GM21529 (cell line): Measurements from ENCODE around the gene ANKRD66.
"Not testable (repeated sequence)": the region's sequence is repeated elsewhere in the genome, so short reads cannot be mapped to it uniquely, and the experiment has no call there.

Experiments used
- ATAC-seq: cut with Tn5 transposase; IDR thresholded peaks from one replicate; pipeline ENCODE4 v1.9.1; 2021; ENCODE audit not compliant: unreplicated experiment

The ANKRD66 gene

GRCh38 chr6:46751658-46752057, 4.9 kb downstream of the ANKRD66 start:
- ATAC-seq: no peak

DNA sequence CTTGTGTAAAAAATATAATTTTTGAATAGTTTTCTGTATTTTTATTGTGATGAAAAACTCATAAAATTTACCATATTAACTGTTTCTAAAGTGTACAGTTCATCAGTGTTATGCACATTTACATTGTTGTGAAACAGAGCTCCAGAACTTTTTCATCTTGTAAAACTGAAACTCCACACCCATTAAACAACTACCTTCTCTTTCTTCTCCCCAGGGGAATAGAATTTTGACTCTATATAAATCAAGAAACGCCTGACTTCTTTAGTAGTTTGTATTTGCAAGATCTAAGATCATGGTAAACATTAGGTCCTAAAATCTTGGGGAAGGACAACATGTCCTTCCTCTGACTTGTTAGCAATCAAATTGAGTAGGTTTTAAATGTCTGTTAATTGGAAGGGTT, 9.1 kb downstream of the ANKRD66 start:
- no peak for ATAC-seq

DNA sequence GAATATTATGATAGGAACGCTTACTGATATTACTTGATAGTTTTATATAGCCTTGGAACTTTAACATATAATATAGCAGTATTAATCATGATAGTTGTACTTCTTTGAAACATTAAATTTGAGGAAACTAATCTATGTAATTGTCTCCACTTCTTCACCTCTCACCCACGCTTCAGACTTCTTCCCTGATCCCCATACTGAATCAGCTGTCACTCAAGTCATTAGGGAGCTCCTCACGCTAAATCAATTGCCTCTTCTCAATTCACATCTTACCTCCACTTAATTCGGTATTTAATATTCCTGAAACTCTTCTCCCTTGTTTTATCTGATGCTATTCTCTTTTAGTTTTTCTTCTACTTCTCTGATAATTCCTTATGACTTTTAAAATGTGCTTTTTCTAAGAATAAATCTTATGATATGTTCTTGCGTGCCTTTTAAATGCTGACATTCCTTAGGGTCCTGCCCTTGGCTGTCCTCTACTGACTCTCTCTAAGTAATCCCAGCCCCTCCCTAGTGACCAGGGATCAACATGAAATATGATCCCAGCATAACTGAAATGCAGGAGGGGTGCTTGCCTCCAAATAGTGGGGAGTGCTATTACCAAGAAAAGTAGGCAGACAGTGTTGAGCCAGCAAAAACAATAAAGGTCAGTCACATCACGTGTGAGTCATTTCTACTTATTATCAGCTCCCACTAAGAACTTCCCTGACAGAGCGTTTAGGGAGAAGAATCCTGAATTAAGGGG, 9.9 kb downstream of the ANKRD66 start:
- ATAC-seq: no peak

- ATAC-seq: no peak
Measured at GRCh38 chr6:46757214-46757596, 10.5 kb downstream of the ANKRD66 start.

GRCh38 chr6:46758960-46759753, 12.4 kb downstream of the ANKRD66 start:
- no peak for ATAC-seq

DNA sequence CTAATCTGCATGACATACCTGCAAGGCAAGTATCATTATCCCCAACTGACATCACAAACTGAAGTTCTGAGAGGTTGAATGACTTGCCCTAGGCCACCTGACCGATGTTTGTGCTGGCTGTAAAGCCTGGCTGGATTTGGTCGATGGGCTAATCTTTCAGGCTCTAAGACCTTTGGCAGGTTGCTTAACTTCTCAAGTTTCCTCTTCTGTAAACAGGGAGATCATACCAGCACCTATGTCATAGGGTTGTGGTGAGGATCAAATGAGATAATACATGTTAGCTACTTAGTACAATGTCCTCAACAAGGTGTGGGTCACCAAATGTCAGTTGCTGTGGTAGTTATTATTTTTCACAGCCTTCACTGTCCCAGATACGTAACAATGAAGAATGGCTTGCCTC, 14.2 kb downstream of the ANKRD66 start:
- ATAC-seq: no peak

GRCh38 chr6:46763466-46763865, 16.7 kb downstream of the ANKRD66 start:
- no peak for ATAC-seq

DNA sequence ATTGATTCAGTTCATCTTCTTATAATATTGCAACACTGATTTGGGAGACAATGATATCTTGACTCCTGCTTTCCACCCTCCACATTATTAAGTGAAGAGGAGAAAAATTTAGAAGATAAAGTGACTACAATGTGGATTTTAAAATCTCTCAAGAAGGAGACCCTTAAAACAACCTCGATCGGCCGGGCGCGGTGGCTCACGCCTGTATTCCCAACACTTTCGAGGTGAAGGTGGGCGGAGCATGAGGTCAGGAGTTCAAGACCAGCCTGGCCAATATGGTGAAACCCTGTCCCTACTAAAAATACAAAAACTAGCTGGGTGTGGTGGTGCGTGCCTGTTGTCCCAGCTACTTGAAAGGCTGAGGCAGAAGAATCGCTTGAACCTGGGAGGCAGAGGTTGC, 17.5 kb downstream of the ANKRD66 start:
- ATAC-seq: not testable (repeated sequence)

DNA sequence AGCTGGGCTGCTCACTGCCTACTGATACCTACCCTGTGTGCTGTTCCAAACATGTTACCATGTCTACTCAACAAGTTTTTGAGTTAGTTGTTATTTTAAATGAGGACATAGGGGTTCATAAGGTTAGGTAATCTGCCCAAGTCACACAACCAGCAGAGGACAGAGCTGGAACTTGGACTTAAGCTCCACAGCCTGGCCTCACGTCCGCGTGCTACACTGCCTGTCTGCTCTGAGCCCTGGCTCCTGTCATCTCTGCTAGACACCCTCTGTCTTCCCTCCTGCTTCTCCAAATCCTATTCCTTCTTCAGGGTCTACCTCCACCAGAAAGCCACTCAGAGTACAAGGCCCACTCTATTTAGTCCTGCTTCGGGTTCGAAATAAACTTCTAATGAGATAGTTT, 18.2 kb downstream of the ANKRD66 start:
- no peak for ATAC-seq

GRCh38 chr6:46772016-46772415, 25.3 kb downstream of the ANKRD66 start:
- no peak for ATAC-seq

GRCh38 chr6:46772762-46773161, 26.0 kb downstream of the ANKRD66 start:
- peak; percentile 83 for ATAC-seq

DNA sequence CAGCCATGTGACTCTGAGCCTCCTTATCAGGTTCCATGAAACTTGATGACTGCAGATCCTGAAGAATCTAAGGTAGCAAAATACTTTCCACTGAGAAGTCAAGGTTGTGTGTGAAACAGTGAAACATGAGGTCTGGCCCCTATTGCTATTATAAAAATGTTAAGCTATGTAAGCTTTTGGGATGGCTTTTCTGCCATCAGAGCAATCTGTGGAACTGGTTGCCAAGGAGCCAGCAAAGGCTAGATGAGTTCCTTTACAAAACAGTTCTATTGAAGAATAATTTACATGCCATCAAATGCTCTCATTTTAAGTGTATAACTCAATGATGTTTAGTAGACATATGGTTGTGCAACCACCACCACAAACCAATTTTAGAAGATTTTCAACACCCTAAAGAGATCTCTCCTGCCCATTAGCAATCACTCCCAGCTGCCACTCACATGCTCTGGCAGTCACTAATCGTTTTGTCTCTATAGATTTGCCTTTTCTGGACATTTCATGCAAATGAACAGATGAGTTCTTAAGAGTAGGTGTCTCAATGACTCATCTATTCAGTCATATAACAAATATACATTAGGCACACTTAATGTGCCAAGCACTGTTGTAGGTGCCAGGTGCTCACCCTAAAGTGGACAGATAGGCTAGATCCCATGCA, 26.6 kb downstream of the ANKRD66 start:
- ATAC-seq: no peak

DNA sequence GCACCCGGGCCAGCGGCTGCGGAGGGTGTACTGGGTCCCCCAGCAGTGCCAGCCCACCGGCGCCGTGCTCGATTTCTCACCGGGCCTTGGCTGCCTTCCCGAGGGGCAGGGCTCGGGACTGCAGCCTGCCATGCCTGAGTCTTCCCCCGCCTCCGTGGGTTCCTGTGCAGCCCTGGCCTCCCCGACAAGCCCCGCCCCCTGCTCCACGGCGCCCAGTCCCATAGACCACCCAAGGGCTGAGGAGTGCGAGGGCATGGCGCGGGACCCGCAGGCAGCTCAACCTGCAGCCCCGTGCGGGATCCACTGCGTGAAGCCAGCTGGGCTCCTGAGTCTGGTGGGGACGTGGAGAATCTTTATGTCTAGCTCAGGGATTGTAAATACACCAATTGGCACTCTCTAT, 28.0 kb downstream of the ANKRD66 start:
- not testable (repeated sequence) for ATAC-seq

GRCh38 chr6:46776070-46776712, 29.5 kb downstream of the ANKRD66 start:
- ATAC-seq: no peak

GRCh38 chr6:46777476-46778346, 31.0 kb downstream of the ANKRD66 start:
- ATAC-seq: no peak

- no peak for ATAC-seq
Measured at GRCh38 chr6:46781478-46782378, 35.0 kb downstream of the ANKRD66 start.

DNA sequence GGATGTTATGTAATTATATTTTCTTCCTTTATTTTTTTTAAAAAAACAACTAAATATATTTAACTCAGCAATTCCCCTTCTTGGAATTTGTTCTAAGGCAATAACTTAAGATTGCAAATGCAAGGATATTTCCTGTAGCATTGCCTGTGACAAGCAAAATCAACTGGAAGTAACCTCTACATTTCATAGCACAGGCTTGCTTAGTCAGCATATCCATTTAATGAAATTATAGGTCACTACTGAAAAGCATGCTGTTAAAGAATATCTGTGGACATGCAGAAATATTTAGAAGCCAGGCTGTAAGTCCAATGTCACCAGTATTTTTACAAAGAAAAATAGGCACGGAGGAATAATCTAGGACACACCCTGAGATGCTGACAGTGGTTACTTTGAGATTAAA, 37.8 kb downstream of the ANKRD66 start:
- no peak for ATAC-seq

DNA sequence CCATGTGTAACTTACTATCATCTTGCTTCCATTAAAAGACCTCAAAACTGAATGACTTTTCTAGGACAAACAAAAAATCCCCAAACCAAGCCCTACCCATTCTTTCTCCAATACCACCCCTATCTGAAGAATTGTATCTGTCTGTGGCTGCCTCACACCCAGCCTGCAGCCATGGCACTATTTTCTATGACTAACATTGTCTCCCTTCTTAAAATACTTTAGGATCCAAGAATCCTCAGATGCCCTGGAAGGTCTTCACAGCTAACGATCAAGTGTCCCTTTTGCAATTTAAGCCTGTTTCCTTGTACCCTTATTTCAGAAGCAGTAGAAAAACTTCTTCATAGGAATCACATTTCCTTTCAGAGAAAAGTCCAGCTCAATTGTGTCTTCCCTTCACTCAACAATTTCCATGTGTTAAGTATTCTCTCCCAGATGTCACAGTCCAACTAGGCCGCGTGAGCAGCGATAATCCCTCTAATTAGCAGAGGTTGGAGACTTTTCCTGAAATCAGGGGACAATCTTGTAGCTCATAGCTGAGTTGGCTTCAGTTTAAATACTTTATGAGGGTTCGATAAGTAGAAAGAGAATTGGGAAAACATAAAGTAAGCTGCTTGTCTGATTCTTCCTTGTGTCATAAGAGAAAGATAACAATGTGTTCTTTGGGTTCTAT, 41.3 kb downstream of the ANKRD66 start:
- ATAC-seq: no peak

GRCh38 chr6:46788791-46789190, 42.1 kb downstream of the ANKRD66 start:
- no peak for ATAC-seq
